ENCODE data around the gene UTP15. TPM values are rescaled to one million over a fixed set of nuclear protein-coding genes. Genes with fewer than 3 reads are reported as not detected.

The UTP15 gene
- total RNA-seq, 4 donors from 2014 or later = 8.3 to 26.9 (median 15.4) TPM

DNA sequence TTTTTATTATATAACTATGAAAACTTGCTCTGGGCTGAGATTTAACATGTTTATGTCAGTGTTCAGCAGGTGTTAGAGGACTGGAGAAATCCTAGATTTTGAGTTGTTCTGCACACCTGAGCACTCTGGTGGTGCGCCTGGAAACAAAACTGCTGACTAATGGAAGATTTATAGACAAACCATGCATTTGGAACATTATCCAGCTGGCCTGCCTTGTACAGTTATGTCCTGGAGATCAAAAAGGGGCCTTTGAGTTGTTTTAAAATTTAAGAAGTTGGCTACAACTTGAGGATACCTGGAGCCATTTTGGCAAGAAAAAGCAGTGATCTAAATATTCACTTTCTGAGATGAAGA is 54.8 kb downstream of the UTP15 start:
- no peak for DNase-seq
- Histone ChIP-seq H3K9me3 (no peaks in the 10 kb centered on the region), H3K4me1 (peaks cover 0 to 3% of the 10 kb centered on the region in 2 donors), H3K4me3 (no peak overlapping the region), H3K36me3 (no peaks in the 10 kb centered on the region), H3K27ac (no peak overlapping the region), H3K27me3 (no peaks in the 10 kb centered on the region)
- TF ChIP-seq, protein P1, sequence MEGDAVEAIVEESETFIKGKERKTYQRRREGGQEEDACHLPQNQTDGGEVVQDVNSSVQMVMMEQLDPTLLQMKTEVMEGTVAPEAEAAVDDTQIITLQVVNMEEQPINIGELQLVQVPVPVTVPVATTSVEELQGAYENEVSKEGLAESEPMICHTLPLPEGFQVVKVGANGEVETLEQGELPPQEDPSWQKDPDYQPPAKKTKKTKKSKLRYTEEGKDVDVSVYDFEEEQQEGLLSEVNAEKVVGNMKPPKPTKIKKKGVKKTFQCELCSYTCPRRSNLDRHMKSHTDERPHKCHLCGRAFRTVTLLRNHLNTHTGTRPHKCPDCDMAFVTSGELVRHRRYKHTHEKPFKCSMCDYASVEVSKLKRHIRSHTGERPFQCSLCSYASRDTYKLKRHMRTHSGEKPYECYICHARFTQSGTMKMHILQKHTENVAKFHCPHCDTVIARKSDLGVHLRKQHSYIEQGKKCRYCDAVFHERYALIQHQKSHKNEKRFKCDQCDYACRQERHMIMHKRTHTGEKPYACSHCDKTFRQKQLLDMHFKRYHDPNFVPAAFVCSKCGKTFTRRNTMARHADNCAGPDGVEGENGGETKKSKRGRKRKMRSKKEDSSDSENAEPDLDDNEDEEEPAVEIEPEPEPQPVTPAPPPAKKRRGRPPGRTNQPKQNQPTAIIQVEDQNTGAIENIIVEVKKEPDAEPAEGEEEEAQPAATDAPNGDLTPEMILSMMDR (IDR thresholded peaks at IDR 0.05 in 4 of 5, conservative IDR thresholded peaks at IDR 0.05 in 1 of 5) = no peak
- TF ChIP-seq POLR2A (IDR thresholded peaks at IDR 0.05) = no peak
- no peak for ATAC-seq
- in situ Hi-C loops (cut with MboI; ENCODE audit: low sequenced_read_pairs in 4 of 4) = no loop called here
- intact Hi-C loops (cut with DNase I; ENCODE audit: low total_unique reads) = no loop called here

DNA sequence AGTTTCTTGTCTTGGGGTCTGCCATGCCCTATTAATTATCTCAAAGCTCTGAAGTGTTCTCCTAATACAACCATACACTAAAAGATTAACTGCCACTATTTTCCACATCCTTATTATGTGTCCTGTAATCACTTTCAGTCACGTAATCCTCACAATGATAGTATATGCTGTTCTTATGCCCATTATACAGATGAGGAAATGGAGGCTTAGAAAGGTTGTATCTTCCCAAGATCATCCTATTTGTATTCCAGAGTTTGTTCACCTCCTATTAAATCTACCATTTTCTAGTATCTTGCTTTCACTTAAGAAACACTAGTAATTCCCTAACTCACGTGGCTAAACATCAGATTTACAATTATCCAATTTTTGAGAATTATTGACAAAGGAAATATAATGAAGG is 57.5 kb downstream of the UTP15 start:
- TF ChIP-seq, protein P1 (IDR thresholded peaks at IDR 0.05 in 4 of 5, conservative IDR thresholded peaks at IDR 0.05 in 1 of 5) = no peak
- no peak for TF ChIP-seq POLR2A (IDR thresholded peaks at IDR 0.05)
- no peak overlapping the region for H3K27ac ChIP-seq
- intact Hi-C loops (cut with DNase I; ENCODE audit: low total_unique reads) (no loop called here), in situ Hi-C loops (cut with MboI; ENCODE audit: low sequenced_read_pairs in 4 of 4) (no loop called here)
- H3K4me1 ChIP-seq = peaks cover 0 to 8% of the 10 kb centered on the region in 2 donors
- H3K9me3 ChIP-seq = no peaks in the 10 kb centered on the region
- no peak overlapping the region for H3K4me3 ChIP-seq
- H3K36me3 ChIP-seq = no peaks in the 10 kb centered on the region
- no peaks in the 10 kb centered on the region for H3K27me3 ChIP-seq
- no peak for ATAC-seq
- no peak for DNase-seq

DNA sequence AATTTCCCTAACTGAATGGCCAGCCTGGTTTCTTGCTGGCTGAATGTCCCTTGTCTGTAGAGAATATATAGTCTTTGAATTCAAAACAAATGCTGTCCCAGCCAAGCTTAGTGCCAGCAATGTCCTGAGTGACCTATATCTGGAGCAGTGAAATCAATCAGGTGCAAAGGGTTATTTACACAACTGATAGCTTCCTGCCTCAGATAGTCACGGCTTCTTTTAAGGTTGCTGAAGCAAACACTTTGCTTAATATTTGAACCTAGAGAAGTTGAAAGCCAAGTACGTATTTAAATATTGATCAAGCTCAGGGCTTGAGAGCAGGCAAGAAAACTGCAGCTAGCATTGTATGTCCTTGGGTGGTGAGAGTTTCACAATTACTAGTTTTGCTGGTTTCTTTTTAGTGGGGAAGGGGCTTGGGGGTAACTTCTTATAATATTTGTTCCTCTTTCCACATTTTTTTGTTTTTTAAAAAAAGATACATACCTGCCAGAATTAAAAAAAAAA is 58.4 kb downstream of the UTP15 start:
- TF ChIP-seq, protein P1 (IDR thresholded peaks at IDR 0.05 in 4 of 5, conservative IDR thresholded peaks at IDR 0.05 in 1 of 5) = no peak
- no peak for TF ChIP-seq POLR2A (IDR thresholded peaks at IDR 0.05)
- no peak overlapping the region for H3K4me3 ChIP-seq
- H3K4me1 ChIP-seq = peaks cover 0 to 8% of the 10 kb centered on the region in 2 donors
- DNase-seq (no peak), ATAC-seq (no peak)
- no peaks in the 10 kb centered on the region for H3K36me3 ChIP-seq
- H3K9me3 ChIP-seq = no peaks in the 10 kb centered on the region
- H3K27ac ChIP-seq = peak overlapping the region in 1 of 4 donors; percentile 0
- no peaks in the 10 kb centered on the region for H3K27me3 ChIP-seq
- intact Hi-C loops (cut with DNase I; ENCODE audit: low total_unique reads) = no loop called here
- in situ Hi-C loops (cut with MboI; ENCODE audit: low sequenced_read_pairs in 4 of 4) = no loop called here

DNA sequence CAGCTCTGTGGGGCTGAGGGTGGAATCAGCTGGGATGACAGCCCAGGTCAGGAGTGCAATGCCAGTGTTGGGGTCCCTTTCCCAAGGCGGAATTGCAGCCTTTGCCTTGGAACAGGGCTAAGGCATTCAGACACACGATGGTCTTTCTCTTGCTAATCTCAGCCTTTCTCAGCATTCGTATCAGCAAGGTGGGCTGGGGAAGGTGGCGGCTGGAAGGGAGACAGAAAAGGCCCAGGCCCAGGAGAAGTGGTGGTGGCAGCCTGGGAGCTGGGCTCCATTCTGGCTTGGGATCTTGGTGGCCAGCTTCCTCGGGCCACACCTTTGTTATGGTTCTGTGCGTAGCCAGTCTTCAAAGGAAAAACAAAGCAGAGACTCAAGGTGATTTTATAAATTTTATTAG is 59.3 kb downstream of the UTP15 start:
- Histone ChIP-seq H3K4me1 (peaks cover 0 to 8% of the 10 kb centered on the region in 2 donors), H3K4me3 (peak overlapping the region in 1 of 4 donors; percentile 60), H3K9me3 (no peaks in the 10 kb centered on the region), H3K36me3 (no peaks in the 10 kb centered on the region), H3K27ac (peak overlapping the region in 3 of 4 donors; percentile 80 to 83 (median 83)), H3K27me3 (no peaks in the 10 kb centered on the region)
- TF ChIP-seq, protein P1 (IDR thresholded peaks at IDR 0.05 in 4 of 5, conservative IDR thresholded peaks at IDR 0.05 in 1 of 5) = no peak
- no peak for TF ChIP-seq POLR2A (IDR thresholded peaks at IDR 0.05)
- in situ Hi-C loops (cut with MboI; ENCODE audit: low sequenced_read_pairs in 4 of 4) (no loop called here), intact Hi-C loops (cut with DNase I; ENCODE audit: low total_unique reads) (no loop called here)
- no peak for DNase-seq
- no peak for ATAC-seq

DNA sequence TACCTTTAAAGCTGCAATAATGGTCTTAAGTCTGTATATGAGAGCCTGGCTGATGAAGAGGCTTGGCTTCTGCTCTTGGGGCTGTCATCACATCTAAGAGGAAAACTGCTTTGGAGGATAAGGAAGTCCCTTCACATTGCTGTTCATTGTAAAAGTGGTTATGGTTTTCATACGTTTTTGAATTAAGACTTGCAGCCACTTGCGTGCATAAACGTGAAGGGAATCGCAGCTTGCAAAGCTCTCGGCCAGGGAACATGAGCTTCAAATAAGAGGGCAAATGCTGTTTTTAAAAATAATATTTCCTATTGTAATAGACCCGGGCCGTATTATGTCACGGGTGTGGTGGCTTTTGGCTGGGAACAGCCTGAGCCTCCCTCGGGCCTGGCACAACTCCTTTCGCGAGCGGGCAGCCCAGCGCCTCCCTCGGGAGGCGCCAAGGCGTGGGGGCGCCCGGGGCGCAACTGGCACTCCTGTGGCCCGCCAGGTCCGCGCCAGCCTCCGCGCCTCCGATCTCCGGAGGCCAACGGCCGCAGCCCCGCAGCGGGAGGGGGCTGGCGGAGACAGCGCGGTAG is 59.9 kb downstream of the UTP15 start:
- intact Hi-C loops (cut with DNase I; ENCODE audit: low total_unique reads) = no loop called here
- H3K9me3 ChIP-seq = no peaks in the 10 kb centered on the region
- ATAC-seq (peak; percentile 53 to 73), DNase-seq (no peak)
- no peaks in the 10 kb centered on the region for H3K27me3 ChIP-seq
- H3K4me3 ChIP-seq = peak overlapping the region; percentile 57 to 68 (median 64)
- in situ Hi-C loops (cut with MboI; ENCODE audit: low sequenced_read_pairs in 4 of 4) = no loop called here
- no peaks in the 10 kb centered on the region for H3K36me3 ChIP-seq
- TF ChIP-seq, protein P1 (IDR thresholded peaks at IDR 0.05 in 4 of 5, conservative IDR thresholded peaks at IDR 0.05 in 1 of 5) = no peak
- TF ChIP-seq POLR2A (IDR thresholded peaks at IDR 0.05) = no peak
- peak overlapping the region; percentile 56 to 83 (median 82) for H3K27ac ChIP-seq
- H3K4me1 ChIP-seq = peaks cover 0 to 8% of the 10 kb centered on the region in 2 donors

Data from gastrocnemius medialis (tissue), 4 donors.